Heart left ventricle (tissue), 13 donors: ENCODE results near the gene IQCF2.

Experiments used
- POLR2A ChIP-seq, 2 donors: fragments of 450-650 bp; IDR thresholded peaks; one replicate each; pipeline ENCODE4 v1.6.1; 2017; ENCODE audit warnings: antibody characterized with exemption in 2 of 2, mild to moderate bottlenecking in 2 of 2, moderate library complexity in 2 of 2
- TF ChIP-seq, protein P1 (sequence below), 12 donors: fragments of 200-600 bp; sonication (generic) in 4 of 12; IDR thresholded peaks; one replicate each; pipeline versions ENCODE4 v1.5.0 to v1.8.0; 2018 to 2022; ENCODE audit warnings: antibody characterized with exemption in 12 of 12, mild to moderate bottlenecking in 5 of 12
- donor health status: ischemic (EF 13 %, LVEDD 7.1; RV severe dilation, severe dysfunction).
- donor health status: DM: no; HTN: yes; CAD: no.
- donor health status: DM: no; HTN: no; CAD: no.
- donor health status: ischemic (EF 25% LVEDD 6.9; RV normal size, moderate dysfunction).
- donor health status: ischemic (EF 25% LVEDD 5.7; RV mildly dilated, moderate dysfunction).
- donor health status: ischemic (EF 35%, LVEDD 5.7; RV mildly dilated, moderate dysfunction).
- donor health status: nonischemic (EF 11% LVEDD 7.7; RV severe dilation, severe dysfunction).
- donor health status: DM: yes; HTN: yes; CAD: no.
- donor health status: PGD.
- donor health status: ischemic (EF 29% LVEDD 5.4; RV normal size, mild dysfunction).
- donor health status: nonischemic (EF 23%, LVEDD 6.1; RV moderate dilation, normal function).

DNA sequence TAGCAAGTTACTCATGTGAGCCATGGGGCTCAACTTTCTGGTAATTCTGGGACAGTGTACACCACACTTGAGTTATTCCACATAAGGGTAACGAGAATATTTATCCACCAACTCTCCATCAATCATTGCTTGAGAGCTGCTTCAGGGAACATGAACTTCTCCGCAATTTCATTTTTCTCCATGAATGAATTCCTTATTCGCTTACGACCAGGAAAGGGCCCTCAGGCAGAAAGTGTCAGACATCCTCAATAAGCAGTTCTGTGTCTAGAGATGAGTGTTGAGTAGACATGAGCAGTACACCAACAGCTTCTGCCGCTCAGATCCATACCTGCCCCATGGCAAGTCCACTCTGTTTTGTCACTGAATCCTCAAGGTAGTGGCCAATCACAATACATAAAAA is 24.8 kb upstream of the IQCF2 start:
- TF ChIP-seq, protein P1, sequence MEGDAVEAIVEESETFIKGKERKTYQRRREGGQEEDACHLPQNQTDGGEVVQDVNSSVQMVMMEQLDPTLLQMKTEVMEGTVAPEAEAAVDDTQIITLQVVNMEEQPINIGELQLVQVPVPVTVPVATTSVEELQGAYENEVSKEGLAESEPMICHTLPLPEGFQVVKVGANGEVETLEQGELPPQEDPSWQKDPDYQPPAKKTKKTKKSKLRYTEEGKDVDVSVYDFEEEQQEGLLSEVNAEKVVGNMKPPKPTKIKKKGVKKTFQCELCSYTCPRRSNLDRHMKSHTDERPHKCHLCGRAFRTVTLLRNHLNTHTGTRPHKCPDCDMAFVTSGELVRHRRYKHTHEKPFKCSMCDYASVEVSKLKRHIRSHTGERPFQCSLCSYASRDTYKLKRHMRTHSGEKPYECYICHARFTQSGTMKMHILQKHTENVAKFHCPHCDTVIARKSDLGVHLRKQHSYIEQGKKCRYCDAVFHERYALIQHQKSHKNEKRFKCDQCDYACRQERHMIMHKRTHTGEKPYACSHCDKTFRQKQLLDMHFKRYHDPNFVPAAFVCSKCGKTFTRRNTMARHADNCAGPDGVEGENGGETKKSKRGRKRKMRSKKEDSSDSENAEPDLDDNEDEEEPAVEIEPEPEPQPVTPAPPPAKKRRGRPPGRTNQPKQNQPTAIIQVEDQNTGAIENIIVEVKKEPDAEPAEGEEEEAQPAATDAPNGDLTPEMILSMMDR (IDR thresholded peaks at IDR 0.05), result no peak
- no peak for TF ChIP-seq POLR2A (IDR thresholded peaks at IDR 0.05)
